Hindlimb muscle (tissue), 1 donor: ENCODE data around the gene ASB1. TPM values are rescaled to one million over a fixed set of nuclear protein-coding genes. Genes with fewer than 3 reads are reported as not detected.

Source experiments
- DNase-seq: peaks from one replicate; pipeline ENCODE4 v3.0.0-alpha.2; 2013
- polyA plus RNA-seq: library from polyadenylated mRNA; unstranded; fragments of 120-200 nt; gene quantifications from one replicate; pipeline ENCODE4 v1.2.1, GENCODE V29; 2013; ENCODE audit not compliant: insufficient read length

ASB1 gene
- polyA plus RNA-seq = 49.7 TPM

- peak; percentile 81 for DNase-seq
Observed at GRCh38 chr2:238426568-238427434, at the start of gene ASB1. ASB1 (plus strand) TSS chr2:238426927; CDS start chr2:238427071, 144 bp downstream.

GRCh38 chr2:238378230-238379095 is 48.3 kb upstream of the ASB1 start:
- DNase-seq = no peak

DNA sequence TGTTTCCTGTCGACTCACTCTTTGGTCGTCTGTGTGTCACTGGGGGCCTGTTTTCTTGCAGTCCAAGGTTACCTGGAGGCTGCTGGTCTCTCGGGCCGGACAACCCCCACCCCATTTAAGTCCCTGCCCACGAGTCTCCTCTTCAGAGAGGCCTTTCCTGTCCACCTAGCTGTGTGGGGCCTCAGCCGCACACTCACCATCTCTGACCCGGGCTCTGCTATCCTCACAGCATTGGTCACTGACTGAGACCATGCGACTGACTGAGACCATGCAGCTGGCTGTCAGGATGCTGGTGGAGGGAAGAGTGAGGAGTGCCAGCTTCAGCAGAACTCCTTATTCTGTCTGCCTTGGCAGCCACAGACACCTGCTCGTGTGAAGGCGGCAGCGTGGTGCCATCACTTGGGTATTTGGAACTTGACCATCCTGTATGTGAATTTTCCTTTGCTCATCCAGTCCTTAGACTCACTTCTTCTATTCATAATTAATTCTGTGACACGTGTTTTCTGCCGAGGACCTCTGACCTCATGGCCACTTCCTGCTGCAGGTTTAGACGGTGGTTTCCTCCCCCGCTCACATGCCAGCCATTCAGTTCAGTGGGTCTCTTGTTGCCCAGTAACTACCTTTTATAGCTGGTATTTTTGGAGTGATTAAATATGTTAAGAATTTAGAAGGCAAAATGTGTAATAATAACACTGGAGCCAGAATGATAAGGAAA is 47.5 kb upstream of the ASB1 start:
- DNase-seq = no peak

- no peak for DNase-seq
Observed at GRCh38 chr2:238380336-238380735, 46.4 kb upstream of the ASB1 start.

GRCh38 chr2:238380785-238381184 is 45.9 kb upstream of the ASB1 start:
- no peak for DNase-seq

DNA sequence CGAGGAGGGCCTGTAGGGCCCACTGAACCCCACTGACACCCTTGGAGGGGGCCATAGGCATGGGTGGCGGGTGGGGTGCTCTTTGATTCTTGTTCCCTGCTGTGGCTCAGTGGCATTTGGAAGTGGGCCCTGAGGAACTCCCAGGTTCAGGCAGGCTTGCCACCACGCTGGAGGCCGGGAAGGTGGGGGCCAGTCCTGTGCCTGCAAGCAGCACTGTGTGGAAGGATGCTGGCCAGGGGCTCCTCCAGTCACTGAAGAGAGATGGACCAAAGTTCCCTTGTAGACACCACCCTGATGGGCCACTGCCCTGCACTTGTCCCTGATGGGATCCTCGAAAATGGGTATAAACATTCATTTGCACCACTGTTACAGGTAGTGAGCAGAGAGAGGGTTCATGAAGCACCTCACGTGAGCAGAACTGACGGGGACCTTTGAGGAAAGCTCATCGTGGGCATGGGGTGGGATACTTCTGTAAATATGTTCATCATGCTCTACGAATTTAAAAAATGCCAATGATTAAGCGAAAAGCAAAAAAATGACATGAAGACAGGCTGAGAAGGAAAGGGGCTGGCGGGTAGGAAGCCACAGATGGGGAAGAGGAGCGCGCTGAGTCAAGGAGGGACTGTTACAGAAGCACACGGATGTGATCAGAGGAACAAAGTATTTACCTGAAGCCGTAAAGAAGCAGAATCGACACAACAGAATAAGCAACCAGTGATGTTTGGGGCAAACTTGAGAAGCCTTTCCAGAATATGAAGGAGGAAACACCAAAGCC is 45.2 kb upstream of the ASB1 start:
- no peak for DNase-seq

GRCh38 chr2:238382381-238382781 is 44.3 kb upstream of the ASB1 start:
- no peak for DNase-seq

GRCh38 chr2:238383135-238383534 is 43.6 kb upstream of the ASB1 start:
- no peak for DNase-seq

DNA sequence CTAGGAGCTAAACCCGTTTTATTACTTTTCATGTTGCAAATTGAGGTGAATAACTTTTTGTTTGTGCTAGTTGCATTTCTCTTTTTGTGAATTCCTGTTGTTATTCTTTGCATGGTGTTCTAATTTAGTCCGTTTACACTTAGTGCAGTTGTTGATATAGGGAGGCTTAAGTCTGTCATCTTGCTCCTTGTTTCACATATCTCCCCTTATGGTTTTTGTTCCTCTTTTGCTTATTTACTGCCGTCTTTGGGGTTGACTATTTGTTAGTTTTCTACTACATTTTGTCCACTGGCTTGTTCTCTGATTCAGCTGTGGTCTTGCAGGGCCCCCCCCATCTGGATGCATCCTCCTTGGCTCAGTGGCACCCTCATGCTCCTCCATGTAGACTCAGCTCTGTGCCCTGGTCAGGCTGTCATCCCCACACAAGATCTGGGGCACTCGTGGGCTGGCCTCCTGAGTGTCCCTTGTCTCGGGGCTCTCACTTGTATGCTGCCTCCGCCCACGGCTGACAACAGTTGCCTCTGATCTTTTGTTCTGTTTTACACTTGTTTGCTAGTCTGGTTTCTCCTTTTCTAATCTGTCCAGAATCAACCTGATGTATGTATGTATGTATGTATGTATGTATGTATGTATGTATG is 42.9 kb upstream of the ASB1 start:
- DNase-seq = no peak

- no peak for DNase-seq
Observed at GRCh38 chr2:238387332-238387731, 39.4 kb upstream of the ASB1 start.

DNA sequence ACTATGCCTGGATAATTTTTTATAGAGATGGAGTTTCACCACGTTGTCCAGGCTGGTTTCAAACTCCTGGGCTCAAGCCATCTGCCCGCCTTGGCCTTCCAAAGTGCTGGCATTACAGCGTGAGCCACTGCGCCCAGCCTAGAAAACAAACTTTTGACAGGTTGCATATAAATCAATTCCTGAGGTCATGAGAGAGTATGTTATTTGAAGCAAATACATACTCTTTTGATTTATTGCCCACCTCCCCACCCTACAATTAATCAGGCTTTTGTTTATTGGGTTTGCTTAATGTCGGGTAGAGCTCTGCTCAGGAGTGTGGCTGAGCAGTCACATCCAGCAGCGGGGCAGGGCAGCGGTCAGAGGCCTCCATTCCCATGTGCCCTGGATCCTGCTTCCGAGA is 37.9 kb upstream of the ASB1 start:
- DNase-seq = no peak

DNA sequence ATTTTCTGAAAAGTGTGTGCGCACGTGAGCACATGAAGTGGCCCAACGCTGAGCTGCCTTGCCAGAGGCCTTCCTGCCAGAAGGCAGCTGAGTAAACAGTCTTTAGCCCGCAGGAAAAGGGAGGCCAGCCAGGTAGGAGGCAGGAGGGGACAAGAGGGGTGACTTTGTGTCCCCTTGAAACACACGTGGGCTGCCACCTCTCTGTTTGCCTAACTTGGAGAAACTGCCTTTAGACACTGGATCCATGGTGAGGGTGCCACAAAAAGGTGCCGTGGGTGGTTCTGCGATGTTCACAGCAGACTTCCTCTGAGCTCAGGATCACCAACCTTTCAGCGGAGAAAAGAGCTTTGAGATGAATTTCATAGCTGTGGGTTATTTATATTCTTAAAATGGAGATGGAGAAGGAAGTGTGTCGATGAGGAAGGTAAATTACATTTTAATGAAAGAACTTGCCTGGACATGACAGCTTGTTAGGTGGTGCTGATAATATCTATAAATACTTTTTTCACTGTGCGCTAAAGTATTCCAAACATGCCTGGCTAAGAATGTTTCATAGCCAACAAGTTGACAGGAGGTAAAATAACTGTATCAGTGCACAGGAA is 36.6 kb upstream of the ASB1 start:
- no peak for DNase-seq

- DNase-seq = no peak
Observed at GRCh38 chr2:238391042-238391689, 35.6 kb upstream of the ASB1 start.

GRCh38 chr2:238396663-238397062 is 30.1 kb upstream of the ASB1 start:
- DNase-seq = no peak

DNA sequence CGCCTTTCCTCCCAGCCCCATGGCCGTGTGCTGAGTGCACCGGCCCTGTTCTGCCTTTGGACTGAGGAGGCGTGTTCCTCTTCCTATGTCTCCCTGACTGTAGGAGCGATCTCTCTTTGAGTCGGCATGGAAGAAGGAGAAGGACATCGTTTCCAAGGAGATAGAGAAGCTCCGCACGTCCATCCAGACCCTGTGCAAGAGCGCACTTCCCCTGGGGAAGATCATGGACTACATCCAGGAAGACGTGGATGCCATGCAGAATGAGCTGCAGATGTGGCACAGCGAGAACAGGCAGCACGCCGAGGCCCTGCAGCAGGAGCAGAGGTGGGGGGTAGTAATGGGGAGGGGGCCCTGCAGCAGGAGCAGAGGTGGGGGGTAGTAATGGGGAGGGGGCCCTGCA is 29.4 kb upstream of the ASB1 start:
- DNase-seq = no peak

DNA sequence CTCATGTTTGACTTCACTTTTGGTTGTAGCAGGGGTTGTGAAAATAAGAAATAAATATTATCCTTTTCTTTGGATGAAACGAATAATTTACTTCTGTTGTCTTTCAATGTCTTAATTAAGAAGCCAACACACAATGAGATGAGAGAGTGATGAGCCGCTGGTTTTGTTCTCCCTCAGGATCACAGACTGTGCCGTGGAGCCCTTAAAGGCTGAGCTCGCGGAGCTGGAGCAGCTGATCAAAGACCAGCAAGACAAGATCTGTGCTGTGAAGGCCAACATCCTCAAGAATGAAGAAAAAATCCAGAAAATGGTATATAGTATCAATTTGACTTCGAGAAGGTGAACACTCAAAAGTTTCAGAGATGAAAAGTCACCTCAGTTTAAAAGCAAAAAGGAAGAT is 28.1 kb upstream of the ASB1 start:
- no peak for DNase-seq

GRCh38 chr2:238399094-238399493 is 27.6 kb upstream of the ASB1 start:
- DNase-seq = no peak

DNA sequence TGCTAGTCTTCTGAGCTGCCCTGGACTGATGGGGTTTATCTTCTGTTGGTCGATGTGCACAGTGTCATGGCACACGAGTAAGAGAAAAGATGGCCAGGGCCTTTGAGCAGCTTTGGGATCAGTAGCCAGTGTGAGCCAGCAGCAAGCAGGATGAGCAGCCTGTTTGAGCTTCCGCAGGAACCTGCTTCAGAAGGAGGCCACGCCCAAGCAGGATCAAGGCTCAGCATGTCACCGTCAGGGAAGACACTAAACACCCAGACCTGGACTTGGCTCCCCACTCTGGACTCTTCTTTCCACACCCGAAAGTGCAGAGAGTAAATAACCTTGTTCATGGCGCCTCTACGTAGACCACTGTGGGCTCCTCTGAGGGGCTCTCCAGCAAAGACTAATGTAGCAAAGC is 25.2 kb upstream of the ASB1 start:
- DNase-seq = no peak

- no peak for DNase-seq
Observed at GRCh38 chr2:238403632-238404405, 22.9 kb upstream of the ASB1 start.
